Measurements from ENCODE around the gene PGF. TPM values are rescaled to one million over a fixed set of nuclear protein-coding genes. Genes with fewer than 3 reads are reported as not detected.
A peak's percentile ranks its signal among the peaks of the same experiment; 100 is the strongest.

The PGF gene
- total RNA-seq, 1 experiment from 2014 or later = 9.1 TPM

DNA sequence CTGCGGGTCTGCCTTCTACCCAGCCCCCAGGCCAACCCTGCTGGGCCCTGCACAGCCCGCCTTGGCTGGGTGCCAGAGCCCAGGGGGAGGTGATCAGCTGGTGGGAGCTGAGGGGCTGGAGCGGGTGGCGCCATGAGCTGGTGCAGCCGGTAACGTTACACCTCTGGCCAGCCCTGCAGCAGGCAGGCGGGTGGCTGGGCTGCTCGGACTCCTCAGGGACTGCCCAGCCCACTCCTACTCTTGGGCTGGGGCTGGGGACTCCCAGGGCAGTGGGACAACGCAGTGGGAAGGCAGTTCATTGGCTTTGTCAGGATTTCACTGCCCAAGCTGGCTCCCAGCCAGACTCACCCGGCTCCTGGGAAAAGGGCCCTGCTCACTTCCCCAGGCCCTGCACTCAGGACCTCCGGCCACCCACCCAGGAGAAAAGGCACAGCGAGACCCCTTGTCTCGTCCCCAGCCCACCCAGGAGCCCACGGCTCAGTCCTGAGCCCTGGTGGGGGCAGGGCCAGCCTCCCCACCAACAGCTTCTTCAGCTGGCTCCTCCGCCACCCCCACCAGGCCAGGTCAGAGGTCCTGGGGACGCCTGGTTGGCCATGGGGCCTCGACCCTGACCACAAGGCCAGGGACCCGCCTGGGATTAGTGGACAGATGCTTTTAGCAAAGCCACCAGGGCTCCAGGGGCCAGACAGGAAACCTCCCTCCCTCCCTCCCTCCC lies 1.0 kb downstream of the PGF start:
- Histone ChIP-seq H3K27me3 (replicated peaks; ENCODE audit: control insufficient read depth, insufficient read depth, low read length) (no peaks in the 10 kb centered on the region), H3K36me3 (ENCODE audit: control insufficient read depth, insufficient read depth, low read length) (no peaks in the 10 kb centered on the region), H3K4me3 (ENCODE audit: low read depth, low read length) (peak overlapping the region; percentile 60), H3K9me3 (no peaks in the 10 kb centered on the region), H3K4me1 (peaks cover 50% of the 10 kb centered on the region)
- H3K4me3 Mint-ChIP-seq (ENCODE audit: unreplicated experiment) = peak overlapping the region; percentile 43
- peaks cover 17% of the 10 kb centered on the region for H3K4me1 Mint-ChIP-seq (ENCODE audit: low read depth, unreplicated experiment)
- TF ChIP-seq, protein P1, sequence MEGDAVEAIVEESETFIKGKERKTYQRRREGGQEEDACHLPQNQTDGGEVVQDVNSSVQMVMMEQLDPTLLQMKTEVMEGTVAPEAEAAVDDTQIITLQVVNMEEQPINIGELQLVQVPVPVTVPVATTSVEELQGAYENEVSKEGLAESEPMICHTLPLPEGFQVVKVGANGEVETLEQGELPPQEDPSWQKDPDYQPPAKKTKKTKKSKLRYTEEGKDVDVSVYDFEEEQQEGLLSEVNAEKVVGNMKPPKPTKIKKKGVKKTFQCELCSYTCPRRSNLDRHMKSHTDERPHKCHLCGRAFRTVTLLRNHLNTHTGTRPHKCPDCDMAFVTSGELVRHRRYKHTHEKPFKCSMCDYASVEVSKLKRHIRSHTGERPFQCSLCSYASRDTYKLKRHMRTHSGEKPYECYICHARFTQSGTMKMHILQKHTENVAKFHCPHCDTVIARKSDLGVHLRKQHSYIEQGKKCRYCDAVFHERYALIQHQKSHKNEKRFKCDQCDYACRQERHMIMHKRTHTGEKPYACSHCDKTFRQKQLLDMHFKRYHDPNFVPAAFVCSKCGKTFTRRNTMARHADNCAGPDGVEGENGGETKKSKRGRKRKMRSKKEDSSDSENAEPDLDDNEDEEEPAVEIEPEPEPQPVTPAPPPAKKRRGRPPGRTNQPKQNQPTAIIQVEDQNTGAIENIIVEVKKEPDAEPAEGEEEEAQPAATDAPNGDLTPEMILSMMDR (IDR thresholded peaks at IDR 0.05; ENCODE audit: insufficient read depth in 1 of 2, low read depth in 1 of 2, low read length in 1 of 2, severe bottlenecking in 1 of 2, unreplicated experiment in 1 of 2) = no peak
- H3K27me3 Mint-ChIP-seq (ENCODE audit: insufficient read depth, unreplicated experiment) = no peaks in the 10 kb centered on the region
- no peak overlapping the region for H3K27ac Mint-ChIP-seq (ENCODE audit: unreplicated experiment)
- ChIA-PET CTCF (interaction anchor here (0.6 kb wide), 1 partner anchor 76 kb away, joined by 5 read pairs; no protein-coding TSS in a partner anchor), POLR2A (no interaction called here)
- no TSS peak for BruUV-seq (replicated peaks)
- H3K36me3 Mint-ChIP-seq (ENCODE audit: insufficient read depth, unreplicated experiment) = peaks cover 8% of the 10 kb centered on the region
- no peaks in the 10 kb centered on the region for H3K9me3 Mint-ChIP-seq (ENCODE audit: unreplicated experiment)
- no peak for DNase-seq
- intact Hi-C loops (cut with micrococcal nuclease; ENCODE audit: unreplicated experiment) = loop anchor here (5.0 kb wide), 1 partner anchor 113 kb away; the partner anchor contains the start of gene ZC2HC1C

DNA sequence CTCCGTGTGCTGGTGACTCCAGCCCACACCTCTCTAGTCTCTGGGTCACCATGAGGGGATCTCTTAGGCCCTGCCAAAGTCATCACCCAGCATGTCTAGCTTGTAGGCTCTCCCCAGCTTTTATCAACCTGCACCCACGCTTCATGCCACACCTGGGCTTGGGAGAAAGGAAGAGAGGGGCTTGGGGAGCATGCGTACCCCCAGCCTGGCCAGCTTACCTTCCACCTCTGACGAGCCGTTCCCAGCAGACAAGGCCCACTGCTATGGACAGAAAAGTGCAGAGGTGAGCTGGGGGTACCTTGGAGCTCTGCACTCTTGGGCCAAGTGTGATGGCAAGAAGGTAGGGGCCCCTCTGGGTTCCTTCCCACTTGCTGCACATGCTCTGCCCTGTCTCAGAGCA lies 1.7 kb downstream of the PGF start:
- peaks cover 8% of the 10 kb centered on the region for H3K36me3 Mint-ChIP-seq (ENCODE audit: insufficient read depth, unreplicated experiment)
- no peak overlapping the region for H3K27ac Mint-ChIP-seq (ENCODE audit: unreplicated experiment)
- no peaks in the 10 kb centered on the region for H3K9me3 ChIP-seq
- ChIA-PET CTCF (interaction anchor here (0.6 kb wide), 1 partner anchor 75 kb away, joined by 5 read pairs; no protein-coding TSS in a partner anchor), POLR2A (no interaction called here)
- H3K36me3 ChIP-seq (ENCODE audit: control insufficient read depth, insufficient read depth, low read length) = no peaks in the 10 kb centered on the region
- DNase-seq = no peak
- H3K27me3 Mint-ChIP-seq (ENCODE audit: insufficient read depth, unreplicated experiment) = no peaks in the 10 kb centered on the region
- no peaks in the 10 kb centered on the region for H3K9me3 Mint-ChIP-seq (ENCODE audit: unreplicated experiment)
- no TSS peak for BruUV-seq (replicated peaks)
- TF ChIP-seq, protein P1 (IDR thresholded peaks at IDR 0.05; ENCODE audit: insufficient read depth in 1 of 2, low read depth in 1 of 2, low read length in 1 of 2, severe bottlenecking in 1 of 2, unreplicated experiment in 1 of 2) = no peak
- peaks cover 17% of the 10 kb centered on the region for H3K4me1 Mint-ChIP-seq (ENCODE audit: low read depth, unreplicated experiment)
- H3K4me1 ChIP-seq = peaks cover 51% of the 10 kb centered on the region
- H3K27me3 ChIP-seq (replicated peaks; ENCODE audit: control insufficient read depth, insufficient read depth, low read length) = no peaks in the 10 kb centered on the region
- H3K4me3 Mint-ChIP-seq (ENCODE audit: unreplicated experiment) = no peak overlapping the region
- intact Hi-C loops (cut with micrococcal nuclease; ENCODE audit: unreplicated experiment) = loop anchor here (5.0 kb wide), 1 partner anchor 114 kb away; the partner anchor contains the start of gene ZC2HC1C
- H3K4me3 ChIP-seq (ENCODE audit: low read depth, low read length) = no peak overlapping the region

DNA sequence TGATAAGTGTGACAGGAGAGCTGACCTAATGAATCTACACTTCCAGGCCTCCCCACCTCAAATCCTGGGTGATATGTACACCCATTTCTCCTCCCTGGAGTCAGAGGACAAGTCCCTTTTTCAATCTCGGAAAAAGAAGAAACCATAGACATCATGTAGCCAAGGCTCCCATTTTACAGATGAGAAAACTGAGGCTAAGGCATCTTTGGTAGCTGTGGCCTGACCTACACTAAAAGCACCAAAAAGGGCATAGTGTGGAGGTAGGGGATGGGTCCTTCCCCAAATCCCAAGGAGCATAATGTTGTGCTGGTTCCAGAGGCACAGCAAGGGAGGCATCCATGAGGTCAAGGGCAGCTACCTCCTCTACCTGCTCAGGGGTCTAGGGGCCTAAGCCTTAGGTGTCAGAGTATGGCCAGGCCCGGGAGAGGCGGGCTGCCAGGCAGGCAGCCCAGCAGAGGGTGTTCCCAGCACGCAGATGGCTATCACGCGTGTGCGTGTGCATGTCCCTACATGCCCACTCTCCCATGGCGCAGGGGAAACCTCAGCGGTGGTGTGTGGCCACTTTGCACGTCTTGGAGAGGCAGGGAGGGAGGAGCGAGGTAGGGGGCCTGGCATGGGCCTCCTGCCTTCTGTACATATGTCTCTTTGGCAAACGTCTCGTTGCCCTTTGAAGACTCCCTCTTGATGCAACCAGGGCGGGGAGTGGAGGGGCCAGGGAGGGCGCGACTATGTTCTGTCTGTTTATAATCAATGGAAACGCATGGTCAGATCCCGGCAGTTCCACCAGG lies 2.5 kb downstream of the PGF start:
- POLR2A ChIA-PET = no interaction called here
- Histone ChIP-seq H3K4me3 (ENCODE audit: low read depth, low read length) (no peak overlapping the region), H3K27me3 (replicated peaks; ENCODE audit: control insufficient read depth, insufficient read depth, low read length) (no peaks in the 10 kb centered on the region), H3K4me1 (peaks cover 51% of the 10 kb centered on the region), H3K36me3 (ENCODE audit: control insufficient read depth, insufficient read depth, low read length) (no peaks in the 10 kb centered on the region), H3K9me3 (no peaks in the 10 kb centered on the region)
- intact Hi-C loops (cut with micrococcal nuclease; ENCODE audit: unreplicated experiment) = loop anchor here (5.0 kb wide), 1 partner anchor 114 kb away; the partner anchor contains the start of gene ZC2HC1C
- H3K36me3 Mint-ChIP-seq (ENCODE audit: insufficient read depth, unreplicated experiment) = peaks cover 8% of the 10 kb centered on the region
- no peak for DNase-seq
- TF ChIP-seq, protein P1 (IDR thresholded peaks at IDR 0.05; ENCODE audit: insufficient read depth in 1 of 2, low read depth in 1 of 2, low read length in 1 of 2, severe bottlenecking in 1 of 2, unreplicated experiment in 1 of 2) = no peak
- CTCF ChIA-PET = no interaction called here
- TSS peak; percentile 11 for BruUV-seq (replicated peaks)
- no peak overlapping the region for H3K27ac Mint-ChIP-seq (ENCODE audit: unreplicated experiment)
- peaks cover 17% of the 10 kb centered on the region for H3K4me1 Mint-ChIP-seq (ENCODE audit: low read depth, unreplicated experiment)
- no peak overlapping the region for H3K4me3 Mint-ChIP-seq (ENCODE audit: unreplicated experiment)
- H3K27me3 Mint-ChIP-seq (ENCODE audit: insufficient read depth, unreplicated experiment) = no peaks in the 10 kb centered on the region
- H3K9me3 Mint-ChIP-seq (ENCODE audit: unreplicated experiment) = no peaks in the 10 kb centered on the region
